GM18498 (cell line): ENCODE data around the gene SNPH.

Experiments used
- ATAC-seq: cut with Tn5 transposase; IDR thresholded peaks from one replicate; pipeline ENCODE4 v1.9.1; 2021; ENCODE audit warnings: mild to moderate bottlenecking, moderate library complexity; ENCODE audit not compliant: unreplicated experiment

The SNPH gene

GRCh38 chr20:1264727-1265126 is 1.4 kb upstream of the SNPH start:
- ATAC-seq: no peak

- no peak for ATAC-seq
Measured at GRCh38 chr20:1265226-1265915, 723 bp upstream of the SNPH start.

- ATAC-seq: no peak
Measured at GRCh38 chr20:1265916-1266166, 253 bp upstream of the SNPH start.

GRCh38 chr20:1267161-1267560 is 1.1 kb downstream of the SNPH start:
- ATAC-seq: no peak

GRCh38 chr20:1267809-1268374 is 1.8 kb downstream of the SNPH start:
- no peak for ATAC-seq

GRCh38 chr20:1269235-1269634 is 3.1 kb downstream of the SNPH start:
- no peak for ATAC-seq

- no peak for ATAC-seq
Measured at GRCh38 chr20:1269850-1270249, 3.8 kb downstream of the SNPH start.

GRCh38 chr20:1272368-1273100 is 6.4 kb downstream of the SNPH start:
- no peak for ATAC-seq

GRCh38 chr20:1273366-1273765 is 7.3 kb downstream of the SNPH start:
- no peak for ATAC-seq

- no peak for ATAC-seq
Measured at GRCh38 chr20:1274485-1275311, 8.6 kb downstream of the SNPH start.

- ATAC-seq: no peak
Measured at GRCh38 chr20:1275919-1276318, 9.8 kb downstream of the SNPH start.

GRCh38 chr20:1277529-1278322 is 11.6 kb downstream of the SNPH start:
- ATAC-seq: no peak

GRCh38 chr20:1278993-1279392 is 12.9 kb downstream of the SNPH start:
- ATAC-seq: no peak

GRCh38 chr20:1280195-1281102 is 14.4 kb downstream of the SNPH start:
- no peak for ATAC-seq

GRCh38 chr20:1281279-1282057 is 15.4 kb downstream of the SNPH start:
- no peak for ATAC-seq

GRCh38 chr20:1282966-1283365 is 16.9 kb downstream of the SNPH start:
- no peak for ATAC-seq

- no peak for ATAC-seq
Measured at GRCh38 chr20:1283522-1284510, 17.7 kb downstream of the SNPH start.
